HG03442 (cell line): ENCODE data around the gene DTX1.

Experiments
- ATAC-seq: cut with Tn5 transposase; IDR thresholded peaks from one replicate; pipeline ENCODE4 v1.9.1; 2021; ENCODE audit warnings: mild to moderate bottlenecking, moderate library complexity; ENCODE audit not compliant: unreplicated experiment

The DTX1 gene

DNA sequence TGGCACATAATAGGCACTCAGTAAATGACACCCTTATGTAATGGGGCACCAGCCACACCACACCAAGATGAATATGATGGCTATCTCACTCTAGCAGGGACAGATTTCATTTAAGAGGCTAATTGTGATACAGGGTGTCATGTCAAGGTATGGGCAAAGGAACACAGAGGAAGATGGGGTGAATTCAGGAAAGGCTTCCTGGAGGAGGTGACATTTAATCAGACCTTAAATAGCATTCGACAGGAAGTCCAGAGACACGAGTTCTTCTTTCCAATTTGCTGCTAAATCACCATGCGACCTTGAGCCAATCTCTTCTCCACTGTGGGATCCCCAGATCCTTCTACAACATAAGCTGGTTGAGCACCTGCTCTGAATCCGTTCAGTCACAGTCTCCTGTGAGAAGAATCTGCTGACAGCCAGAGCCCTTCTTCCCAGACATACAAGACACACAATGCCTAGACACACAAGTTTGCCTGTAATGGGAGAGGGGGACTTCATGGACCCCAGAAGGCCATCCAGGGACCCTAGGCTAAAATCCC lies 1.5 kb upstream of the DTX1 start:
- ATAC-seq, result no peak

DNA sequence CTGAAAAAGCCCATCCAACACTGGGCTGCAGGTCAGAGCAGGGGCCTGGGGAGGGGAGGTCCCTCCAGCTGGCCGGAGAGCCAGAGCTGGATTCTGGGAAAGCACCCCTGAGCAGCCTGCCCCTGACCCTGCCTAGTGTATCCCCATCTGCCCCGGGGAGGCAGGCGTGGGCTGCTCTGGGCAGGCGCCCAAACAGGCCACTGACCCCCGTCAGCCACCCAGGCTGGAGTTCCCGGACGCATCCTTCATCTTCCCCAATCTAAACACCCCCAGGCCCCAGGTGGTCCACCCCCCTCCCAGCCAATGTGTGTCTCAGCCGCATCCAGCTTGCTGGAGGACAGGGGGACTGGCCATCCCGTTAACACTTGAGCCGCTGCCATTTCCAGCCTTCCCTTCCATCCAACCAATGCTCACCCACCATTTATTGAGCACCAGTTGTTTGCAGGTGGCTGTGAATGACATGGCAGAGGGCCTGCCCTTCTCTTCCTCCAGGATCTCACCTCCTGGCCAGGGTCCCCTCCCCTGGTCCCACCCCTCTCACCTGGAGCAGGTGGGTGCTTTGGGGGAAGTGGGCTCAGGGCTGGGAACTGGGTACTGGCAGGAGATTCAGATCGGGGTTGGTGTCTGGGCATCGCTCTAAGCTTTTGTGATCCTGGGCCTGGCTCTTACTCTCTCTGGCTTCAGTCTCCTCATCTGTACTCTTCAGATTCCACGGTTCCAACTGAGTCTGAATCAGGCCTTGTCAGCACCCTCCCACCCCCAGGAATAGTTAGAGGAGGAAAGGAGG lies 743 bp upstream of the DTX1 start:
- no peak for ATAC-seq

DNA sequence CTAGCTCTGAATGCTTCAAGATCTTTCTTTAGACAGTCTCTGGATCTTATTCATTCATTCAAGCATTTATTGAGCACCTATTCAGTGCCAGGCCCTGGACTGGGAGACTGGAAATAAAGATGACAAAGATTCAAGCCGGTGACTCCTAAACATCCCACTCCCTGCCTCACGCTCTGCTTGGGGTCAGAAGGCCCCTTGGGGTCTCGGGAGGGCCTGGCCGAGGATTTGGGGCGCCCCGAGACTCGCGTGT lies 224 bp upstream of the DTX1 start:
- ATAC-seq, result no peak

DNA sequence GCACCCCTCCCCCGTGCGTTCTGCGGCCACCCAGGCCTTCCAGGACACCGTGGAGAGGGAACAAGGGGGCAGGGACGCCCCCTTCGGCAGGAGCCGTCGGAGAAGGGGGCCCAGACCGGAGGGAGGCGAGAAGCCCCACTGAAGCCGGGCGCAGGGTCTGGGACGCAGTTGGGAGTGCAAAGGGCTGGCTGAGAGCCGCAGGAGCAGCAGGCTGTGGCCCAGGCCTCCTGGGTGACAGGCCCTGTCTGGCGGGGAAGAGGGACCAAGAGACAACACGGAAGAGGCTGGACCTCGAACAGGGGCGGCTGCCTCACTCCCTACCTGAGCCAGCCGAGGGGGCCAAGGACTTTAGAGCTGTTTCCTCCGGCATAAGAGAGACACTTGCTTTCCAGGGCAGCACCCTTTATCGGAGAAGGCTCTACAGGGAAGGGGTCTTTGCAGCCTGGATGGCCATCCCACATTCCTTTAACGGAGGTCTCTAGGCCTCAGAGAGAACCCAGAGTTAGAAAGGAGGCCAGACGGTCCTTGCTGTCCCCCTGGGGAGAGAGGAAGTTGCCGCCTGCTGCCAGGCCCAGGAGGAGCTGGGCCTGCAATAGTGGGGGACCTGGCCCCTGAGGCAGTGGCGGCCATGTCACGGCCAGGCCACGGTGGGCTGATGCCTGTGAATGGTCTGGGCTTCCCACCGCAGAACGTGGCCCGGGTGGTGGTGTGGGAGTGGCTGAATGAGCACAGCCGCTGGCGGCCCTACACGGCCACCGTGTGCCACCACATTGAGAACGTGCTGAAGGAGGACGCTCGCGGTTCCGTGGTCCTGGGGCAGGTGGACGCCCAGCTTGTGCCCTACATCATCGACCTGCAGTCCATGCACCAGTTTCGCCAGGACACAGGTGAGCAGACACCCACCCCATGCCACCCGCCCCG lies 1.3 kb downstream of the DTX1 start:
- ATAC-seq, result no peak

DNA sequence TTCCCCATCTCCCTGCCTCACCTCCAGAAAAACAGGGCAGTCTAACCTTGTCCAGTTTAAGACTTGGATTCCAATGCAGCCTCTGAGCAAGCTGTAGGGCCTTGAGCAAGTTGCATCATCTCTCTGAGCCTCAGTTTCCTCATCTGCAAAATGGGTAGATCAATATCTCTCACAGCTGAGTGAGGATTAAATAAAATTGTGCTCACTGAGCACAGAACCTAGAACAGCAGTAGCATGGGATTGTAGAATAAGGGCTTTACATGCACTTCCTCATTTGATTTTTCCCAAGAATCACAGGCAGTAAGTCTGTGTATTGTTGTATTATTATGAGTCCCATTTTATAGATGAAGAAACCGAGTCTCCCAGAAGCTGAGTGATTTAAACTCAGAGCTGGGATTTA lies 2.0 kb downstream of the DTX1 start:
- ATAC-seq, result no peak

DNA sequence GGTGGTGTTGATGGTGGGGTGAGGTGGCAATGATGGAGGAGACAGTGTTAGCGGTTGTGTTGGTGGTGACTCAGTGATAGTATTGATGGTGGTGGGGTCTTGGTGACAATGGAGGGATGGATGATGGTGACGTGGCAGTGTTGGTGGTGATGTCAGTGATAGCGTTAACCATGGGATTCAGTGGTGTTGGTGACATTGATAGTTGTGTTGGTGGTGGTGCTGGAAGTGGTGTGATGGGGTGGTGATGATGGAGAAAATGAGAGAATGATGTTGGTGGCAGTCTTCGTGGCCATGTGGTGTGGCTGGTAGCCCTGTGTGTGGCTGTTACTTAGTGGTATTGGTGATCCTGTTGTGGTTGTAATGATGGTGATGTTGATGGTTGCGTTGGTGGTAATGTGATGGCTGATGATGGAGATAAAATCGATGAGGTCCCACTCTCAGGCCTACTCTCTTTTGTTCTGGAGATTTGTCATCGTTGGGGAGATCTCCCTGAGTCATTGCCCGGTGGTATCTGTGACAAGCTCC lies 2.6 kb downstream of the DTX1 start:
- ATAC-seq, result no peak

DNA sequence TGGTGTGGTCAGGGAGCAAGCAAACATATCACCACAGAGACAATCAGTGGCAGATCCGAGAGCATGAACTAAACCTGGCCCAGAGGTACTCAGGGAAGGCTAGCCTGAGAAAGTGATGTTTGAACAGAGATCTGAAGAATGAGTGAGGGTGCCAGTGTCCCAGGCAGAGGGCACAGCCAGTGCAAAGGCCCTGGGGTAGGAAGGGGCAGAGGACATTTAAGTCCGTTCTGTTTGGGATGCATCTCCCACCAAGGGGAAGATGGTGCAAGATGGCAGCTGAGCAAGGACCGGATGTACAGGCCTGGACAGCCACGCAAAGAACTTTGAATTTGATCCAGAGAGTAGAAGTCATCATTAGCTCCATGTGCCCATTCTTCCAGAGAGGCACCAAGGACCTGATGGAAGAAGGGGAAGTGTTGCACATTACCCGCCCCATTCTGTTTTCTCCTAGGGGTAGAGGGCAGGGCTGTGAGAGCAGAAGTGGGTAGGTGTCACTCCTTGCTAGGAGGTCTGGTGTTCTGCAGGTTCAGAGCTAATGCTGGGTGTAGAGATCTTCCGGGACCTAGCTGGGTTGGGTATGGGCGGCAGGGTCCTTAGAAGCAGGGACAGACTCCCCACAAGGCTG lies 3.9 kb downstream of the DTX1 start:
- ATAC-seq, result no peak

DNA sequence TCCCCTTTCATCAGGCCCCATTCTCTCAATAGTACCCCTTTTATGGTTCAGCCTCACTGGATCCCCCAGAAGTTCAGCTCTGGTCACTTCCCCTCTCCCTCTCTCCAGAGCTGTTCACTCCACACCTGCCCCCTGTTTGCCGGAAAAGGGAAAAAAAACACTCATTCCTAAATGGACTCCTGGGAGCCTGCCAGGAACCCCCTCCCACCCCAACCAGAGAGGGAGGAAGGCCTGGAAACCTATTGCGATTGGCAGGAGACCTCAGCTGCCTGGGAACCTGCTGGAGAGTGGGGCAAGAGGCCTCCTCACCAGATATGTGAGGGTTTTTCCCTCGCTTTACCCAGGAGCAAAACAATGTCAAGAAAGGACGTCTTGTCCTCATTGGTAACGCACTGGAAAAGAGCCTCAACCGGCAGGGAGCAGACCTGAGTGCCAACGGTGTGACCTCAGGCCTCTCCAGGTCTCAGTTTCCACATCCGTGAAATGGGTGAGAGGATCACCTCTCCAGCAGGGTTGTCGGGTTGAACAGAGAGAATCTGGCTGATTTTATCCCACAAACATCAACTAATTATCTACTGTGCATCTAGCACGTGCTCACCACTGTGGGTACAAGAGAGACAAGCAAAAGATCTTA lies 4.6 kb downstream of the DTX1 start:
- ATAC-seq, result no peak

DNA sequence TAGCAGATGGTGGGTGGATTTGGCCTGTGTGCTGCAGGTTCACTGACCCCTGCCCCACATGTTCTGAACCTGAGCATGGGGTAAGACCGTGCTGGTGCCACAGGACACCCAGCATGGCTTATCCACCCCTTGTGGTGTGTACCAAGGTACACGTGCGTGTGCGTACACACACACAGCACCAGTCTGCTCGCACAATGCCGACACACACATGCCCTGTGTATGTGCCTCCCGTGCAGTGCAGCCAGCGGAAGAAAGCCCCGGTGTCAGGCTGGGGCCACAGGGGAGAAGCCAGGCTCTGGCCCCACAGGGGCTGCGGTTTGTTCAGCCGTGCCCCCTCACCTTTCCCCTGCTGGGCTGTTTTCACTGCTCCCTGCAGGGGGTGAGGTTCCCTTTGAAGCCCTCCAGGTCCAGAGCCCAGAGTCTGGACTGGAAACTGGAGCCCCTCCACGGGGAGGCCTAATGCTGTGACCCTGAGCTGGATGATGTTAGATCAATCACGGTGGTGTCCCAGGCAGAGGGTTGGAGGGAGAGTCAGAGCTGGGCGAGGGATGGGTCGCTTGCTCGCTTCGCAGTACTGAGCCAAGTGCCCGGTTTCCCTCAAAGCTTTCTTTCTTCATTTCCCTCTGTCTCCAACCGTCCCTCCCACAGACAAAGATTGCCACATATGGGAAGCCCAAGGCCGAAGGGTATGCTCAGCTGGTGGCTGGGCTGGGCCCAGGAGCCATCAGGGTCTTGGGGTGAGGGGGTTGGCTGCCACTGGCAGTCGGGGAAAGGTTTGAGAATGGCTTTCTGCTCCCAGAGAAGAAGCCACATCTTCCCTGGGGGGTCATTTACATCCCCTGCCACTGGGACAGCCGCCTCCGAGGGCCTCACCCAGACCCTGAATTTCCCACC lies 6.2 kb downstream of the DTX1 start:
- no peak for ATAC-seq

DNA sequence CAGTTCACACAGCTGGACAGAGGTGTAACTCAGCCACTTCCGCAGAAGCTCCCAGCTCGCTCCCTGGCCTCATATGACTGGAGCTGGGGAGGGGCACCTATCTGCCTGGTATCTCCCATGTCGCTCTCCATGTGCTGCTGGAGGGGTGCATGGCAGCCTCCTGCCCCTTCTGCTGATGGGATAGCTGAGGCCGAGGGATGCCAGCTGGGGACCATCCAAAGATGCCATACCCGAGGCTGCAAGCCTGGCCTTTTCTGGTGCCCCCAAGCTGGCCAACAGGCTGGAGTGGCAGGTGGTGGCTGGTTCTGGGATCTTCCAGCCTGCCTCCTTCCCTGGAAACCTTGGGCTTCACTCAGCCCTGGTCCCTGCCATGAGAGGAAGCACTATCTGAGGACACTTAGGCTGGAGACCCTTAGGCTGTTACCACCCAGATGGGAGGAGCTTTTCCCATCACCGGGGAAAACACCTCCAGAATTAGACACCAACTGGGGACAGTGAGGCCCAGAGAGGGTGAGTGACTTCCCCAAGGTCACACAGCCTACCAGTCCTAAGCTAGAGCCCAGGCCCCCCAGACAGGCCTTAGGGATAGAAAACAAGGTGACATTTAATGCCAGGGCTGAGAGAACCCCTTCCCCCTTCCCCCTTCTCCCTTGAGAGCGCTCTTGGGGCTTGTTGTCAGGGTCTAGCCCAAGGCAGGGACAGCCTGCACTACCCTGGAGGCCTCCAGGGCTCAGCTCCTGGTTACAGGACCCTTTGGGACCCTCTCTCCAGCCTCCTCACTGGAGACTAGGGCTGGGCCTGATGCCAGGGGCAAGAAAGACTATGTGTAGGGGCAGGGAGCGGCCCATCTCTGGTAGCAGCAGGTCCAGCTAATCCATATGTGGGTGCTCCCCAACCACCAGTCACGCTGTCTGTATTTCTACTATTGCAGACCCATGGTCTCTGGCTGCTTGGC lies 7.1 kb downstream of the DTX1 start:
- no peak for ATAC-seq

DNA sequence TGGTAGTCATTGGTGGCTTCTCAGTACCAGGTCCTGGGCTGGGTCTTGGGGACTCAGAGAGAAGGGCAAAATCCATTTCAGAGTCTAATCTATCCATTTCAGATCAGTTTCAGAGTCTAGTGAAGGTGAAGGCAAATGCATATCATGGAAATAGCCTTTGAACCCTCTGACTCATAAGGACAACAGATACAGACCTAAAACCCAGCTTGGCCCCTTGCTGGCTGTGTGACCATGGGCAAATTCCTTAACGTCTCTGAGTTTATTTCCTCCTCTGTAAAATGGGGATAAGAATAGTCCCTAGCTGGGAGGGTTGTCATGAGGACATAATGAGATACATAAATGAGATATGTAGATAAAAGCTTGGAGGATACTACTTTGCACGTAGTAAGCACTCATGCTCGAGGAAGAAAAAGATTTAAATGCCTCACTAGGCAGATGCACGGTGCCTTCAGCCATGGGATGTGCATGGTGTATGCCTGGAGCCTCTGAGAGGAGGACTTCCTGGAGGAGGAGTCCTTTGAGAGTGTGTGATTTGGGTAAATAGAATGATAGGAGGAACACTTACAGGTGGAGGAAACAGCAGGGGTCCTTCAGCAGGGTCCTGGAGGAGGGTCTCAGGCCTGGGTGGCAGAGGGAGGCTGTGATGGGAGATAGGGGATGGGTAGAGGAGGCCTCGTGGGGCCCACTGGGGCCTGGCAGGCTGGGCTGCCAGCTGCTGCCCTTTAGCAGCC lies 8.0 kb downstream of the DTX1 start:
- ATAC-seq, result no peak

DNA sequence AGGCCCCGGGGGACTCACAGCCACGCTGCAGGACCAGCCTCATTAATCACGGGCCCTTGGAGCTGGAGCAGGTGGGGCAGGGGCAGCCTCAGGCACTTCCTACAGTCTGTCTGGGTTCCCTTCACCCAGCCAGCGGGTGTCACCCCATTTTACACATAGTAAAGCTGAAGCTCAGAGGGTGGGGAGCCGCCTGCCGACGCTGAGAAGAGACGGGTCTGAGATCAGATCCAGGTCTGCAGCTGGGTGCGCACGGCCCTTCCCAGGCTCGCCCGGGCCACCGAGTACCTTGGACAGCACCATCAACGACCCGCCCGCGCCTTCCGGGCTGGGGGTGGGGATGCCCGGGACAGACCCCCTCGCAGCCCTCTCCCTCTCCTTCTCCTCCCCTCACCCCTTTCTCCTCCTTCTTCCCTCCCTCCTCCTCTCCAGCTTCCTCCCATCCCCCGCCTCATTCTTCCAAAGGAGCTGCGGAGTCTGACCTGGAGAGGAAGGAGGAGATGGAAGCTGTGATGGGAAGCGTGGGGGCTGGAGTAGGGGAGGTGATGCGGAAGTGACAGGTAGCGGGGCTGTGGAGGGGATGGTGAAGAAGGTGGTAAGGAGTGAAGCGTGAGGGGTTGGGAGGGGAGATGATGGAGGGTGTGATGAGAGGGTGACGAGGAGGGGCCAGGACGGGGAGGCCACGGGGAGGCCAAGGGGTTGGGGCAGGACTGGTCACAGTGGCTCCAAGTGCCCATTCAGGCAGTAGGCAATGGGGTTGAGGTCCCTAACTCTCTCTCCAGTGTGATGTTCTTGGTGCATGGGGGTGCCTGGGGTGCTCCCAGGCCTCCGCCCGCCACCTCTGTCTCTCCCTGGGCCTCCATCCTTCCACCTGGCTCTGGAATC lies 8.8 kb downstream of the DTX1 start:
- ATAC-seq, result no peak

DNA sequence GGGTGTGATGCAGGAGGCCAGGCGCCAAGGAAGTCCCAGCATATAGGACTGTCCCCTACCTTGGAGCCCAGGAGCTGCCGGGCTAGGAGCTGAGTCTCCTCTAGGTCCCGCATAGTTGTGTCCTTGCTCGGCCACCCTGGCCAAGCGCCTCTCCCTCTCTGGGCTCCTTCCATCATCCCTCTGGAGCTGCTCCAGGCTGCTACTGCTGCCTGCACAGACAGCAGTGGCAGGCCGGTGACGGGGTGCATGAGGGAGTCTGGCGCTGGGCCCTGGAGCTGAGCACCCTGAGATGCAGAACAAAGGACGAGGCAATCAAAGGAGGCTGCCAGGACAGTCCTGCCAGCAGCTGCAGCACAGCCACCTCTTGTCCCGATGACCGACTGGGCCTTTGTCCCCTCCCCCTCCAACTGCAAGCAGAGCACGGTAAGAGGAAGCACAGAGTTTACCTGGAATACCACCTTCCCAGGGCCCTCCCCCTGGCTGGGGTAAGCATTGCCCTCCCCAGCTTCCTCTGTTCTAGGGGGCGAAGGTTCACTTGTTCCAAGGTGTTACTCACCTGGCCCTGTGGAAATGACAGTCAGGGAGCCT lies 10.4 kb downstream of the DTX1 start:
- no peak for ATAC-seq

DNA sequence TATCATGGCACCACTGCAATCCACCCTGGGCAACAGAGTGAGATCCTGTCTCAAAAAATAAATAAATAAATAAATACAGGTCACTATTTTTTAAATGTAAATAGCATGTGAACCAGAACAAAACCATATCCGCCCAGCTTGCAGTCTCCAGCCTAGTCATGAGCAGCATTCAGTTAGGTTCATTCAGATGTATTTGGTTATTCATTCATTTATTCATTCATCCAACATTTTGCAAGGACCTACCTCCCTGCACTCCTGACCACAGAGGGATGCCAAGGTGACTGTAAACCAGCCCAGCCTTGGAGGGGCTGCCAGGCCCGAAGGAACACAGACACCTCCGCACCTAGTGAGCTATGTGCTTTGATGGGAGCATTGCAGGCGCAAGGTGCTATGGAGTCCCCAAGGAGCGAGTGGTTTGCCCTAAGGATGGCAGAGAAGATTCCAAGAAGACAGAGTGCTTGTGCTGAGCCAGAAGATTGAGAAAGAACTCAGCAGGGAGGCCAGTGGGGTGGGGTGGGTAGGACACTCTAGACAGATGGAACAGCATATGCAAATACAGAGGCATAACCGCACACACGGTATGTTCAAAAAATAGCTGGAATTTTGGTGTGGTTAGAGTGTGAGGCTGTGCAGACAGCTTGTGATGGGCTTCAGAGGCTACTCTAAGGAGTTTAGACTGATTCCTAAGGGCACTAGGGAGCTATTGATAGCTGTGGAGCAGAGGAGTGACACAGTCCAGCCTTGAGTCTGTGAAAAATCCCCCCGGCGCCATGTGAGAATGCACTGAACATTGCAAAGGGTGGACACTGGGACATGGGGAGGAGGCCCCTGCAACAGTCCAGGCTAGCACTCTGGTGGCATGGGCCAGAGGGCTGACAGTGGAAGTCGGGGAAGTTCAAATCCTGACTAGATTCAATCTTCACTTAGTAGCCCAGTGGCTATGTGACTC lies 11.7 kb downstream of the DTX1 start:
- ATAC-seq, result no peak

DNA sequence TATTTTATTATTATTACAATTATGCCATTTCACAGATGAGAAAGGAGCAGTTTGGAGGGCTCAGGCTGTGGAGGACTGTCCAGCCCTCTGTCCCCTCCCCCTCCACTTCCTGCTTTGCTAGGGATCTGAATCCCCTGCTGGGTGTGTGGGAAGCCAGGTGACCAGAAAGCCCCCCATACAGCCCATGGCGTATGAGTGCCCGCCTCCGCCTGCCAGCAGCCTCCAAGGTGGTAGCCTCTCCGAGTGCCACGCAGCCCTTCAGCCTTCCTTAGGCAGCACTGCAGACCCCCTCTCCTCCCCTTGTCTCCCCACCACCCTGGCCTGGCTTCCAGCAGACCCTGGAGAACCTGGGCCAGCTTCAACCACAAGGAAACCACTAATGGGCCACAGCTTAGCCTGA lies 12.6 kb downstream of the DTX1 start:
- ATAC-seq, result no peak

DNA sequence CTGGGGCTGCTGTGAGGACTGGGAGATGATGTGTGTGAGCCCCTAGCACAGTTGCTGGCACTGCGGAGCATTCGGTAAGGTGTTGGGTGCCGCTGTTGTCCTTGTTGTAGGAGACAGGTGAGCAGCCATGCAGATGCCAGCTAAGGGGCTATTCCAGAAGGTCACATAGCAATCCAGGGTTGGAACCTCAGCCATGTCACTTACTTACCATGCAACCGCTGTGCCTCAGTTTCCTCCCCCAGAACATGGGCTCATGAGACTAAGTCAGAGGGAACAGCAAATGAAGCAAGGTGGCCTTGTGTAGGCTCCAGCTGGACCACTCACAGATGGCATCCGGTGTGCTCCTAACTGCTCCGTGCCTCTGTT lies 13.2 kb downstream of the DTX1 start:
- peak; percentile 6 for ATAC-seq
